Smooth muscle cell of the coronary artery (primary cell): Measurements from ENCODE around the gene BRSK2. TPM values are rescaled to one million over a fixed set of nuclear protein-coding genes. Genes with fewer than 3 reads are reported as not detected.

Source experiments
- total RNA-seq: library from RNA; depleted of rRNA; stranded (reverse); fragments of >200 nt; gene quantifications from 2 replicates; pipeline ENCODE4 v1.2.3, GENCODE V29; 2014; ENCODE audit warnings: low replicate concordance

BRSK2 gene
- 0.23 and 0.47 TPM in 2 replicates for total RNA-seq

GRCh38 chr11:1389932-1390568, at the start of gene BRSK2:
Gene BRSK2, plus strand, starts transcription at chr11:1389934. Its CDS starts 351 bp downstream, at chr11:1390285.

GRCh38 chr11:1486054-1486825, 96.5 kb downstream of the BRSK2 start, which contains the start of gene MOB2:
Gene MOB2, minus strand, starts transcription at chr11:1486779. Its CDS starts 223 bp downstream, at chr11:1486556.

Other genes with a start within 250 kb of the BRSK2 start
- not detected in 2 replicates for gene MUC5AC, start 232.0 kb upstream of the BRSK2 start, total RNA-seq
- not detected in 2 replicates for gene MUC5B, start 166.9 kb upstream of the BRSK2 start, total RNA-seq
- 24.3 and 44.1 TPM in 2 replicates for gene TOLLIP, start 80.3 kb upstream of the BRSK2 start, total RNA-seq
- gene MOB2, start 96.8 kb downstream of the BRSK2 start, total RNA-seq = 26.3 and 55.0 TPM in 2 replicates
- gene DUSP8, start 182.3 kb downstream of the BRSK2 start, total RNA-seq = 0.23 TPM in 1 of 2 replicates, not detected in the other
- gene KRTAP5-1, start 195.3 kb downstream of the BRSK2 start, total RNA-seq = not detected in 2 replicates
- not detected in 2 replicates for gene KRTAP5-2, start 208.4 kb downstream of the BRSK2 start, total RNA-seq
- not detected in 2 replicates for gene KRTAP5-3, start 218.5 kb downstream of the BRSK2 start, total RNA-seq
- gene KRTAP5-4, start 232.2 kb downstream of the BRSK2 start, total RNA-seq = not detected in 2 replicates
- not detected in 2 replicates for gene KRTAP5-5, start 239.8 kb downstream of the BRSK2 start, total RNA-seq